Colonic mucosa (tissue), 4 donors: ENCODE data around the gene TOLLIP. TPM values are rescaled to one million over a fixed set of nuclear protein-coding genes. Genes with fewer than 3 reads are reported as not detected.

Source experiments
- DNase-seq: peaks from one replicate; pipeline ENCODE4 v3.0.0-alpha.2; 2020
- H3K27ac ChIP-seq: fragments of 200-600 bp; one replicate; pipeline ENCODE4 v1.8.0; 2021
- H3K27me3 ChIP-seq: fragments of 200-600 bp; one replicate; pipeline ENCODE4 v1.8.0; 2021
- H3K36me3 ChIP-seq: fragments of 200-600 bp; one replicate; pipeline ENCODE4 v1.8.0; 2021
- H3K4me1 ChIP-seq: fragments of 200-600 bp; one replicate; pipeline ENCODE4 v1.8.0; 2021; ENCODE audit warnings: mild to moderate bottlenecking
- H3K4me3 ChIP-seq: fragments of 200-600 bp; one replicate; pipeline ENCODE4 v1.8.0; 2021
- H3K9ac ChIP-seq, 2 donors: one replicate each; pipeline ENCODE4 v1.7.0; 2013; ENCODE audit warnings: control low read depth in 2 of 2, low read depth in 2 of 2, low read length in 2 of 2
- H3K9me3 ChIP-seq: fragments of 200-600 bp; one replicate; pipeline ENCODE4 v1.8.0; 2021
- CTCF ChIP-seq: fragments of 200-600 bp; IDR thresholded peaks from one replicate; pipeline ENCODE4 v1.8.0; 2022; ENCODE audit warnings: antibody characterized with exemption, mild to moderate bottlenecking
- intact Hi-C: fragments of 100-400 bp; cut with DNase I; formaldehyde crosslinking; loops from one replicate; pipeline ENCODE4 v1.14.1; 2022
- total RNA-seq, 2 donors: library from RNA; stranded (reverse); fragmentation: NEBNext Ultra II Directional in 1 of 2; extraction: Animal tissue kit (Norgen Biotek cat#: 25700) in 1 of 2; gene quantifications; one replicate each; pipeline ENCODE4 v1.2.1, GENCODE V29; 2021
- donor health status: healthy.
- donor health status: DM: no; HTN: no; CAD: no.
- donor health status: DM: no; HTN: no; CAD: no.

The TOLLIP gene
- total RNA-seq, 2 donors from 2014 or later: 49.8 to 59.7 TPM

- no peaks in the 10 kb centered on the region for H3K9me3 ChIP-seq
- no peak for DNase-seq
- H3K27ac ChIP-seq: no peak overlapping the region
- H3K9ac ChIP-seq: no peak overlapping the region
- TF ChIP-seq CTCF: no peak
- no peak overlapping the region for H3K4me3 ChIP-seq
- no peaks in the 10 kb centered on the region for H3K36me3 ChIP-seq
- intact Hi-C loops: no loop called here
- H3K27me3 ChIP-seq: no peaks in the 10 kb centered on the region
- H3K4me1 ChIP-seq: peaks cover 11% of the 10 kb centered on the region
Measured at GRCh38 chr11:1259076-1259461, 50.4 kb downstream of the TOLLIP start.

GRCh38 chr11:1258401-1259075 lies 50.9 kb downstream of the TOLLIP start:
- H3K27ac ChIP-seq: no peak overlapping the region
- no peak overlapping the region for H3K9ac ChIP-seq
- H3K27me3 ChIP-seq: no peaks in the 10 kb centered on the region
- no peak for DNase-seq
- peaks cover 11% of the 10 kb centered on the region for H3K4me1 ChIP-seq
- intact Hi-C loops: no loop called here
- H3K36me3 ChIP-seq: no peaks in the 10 kb centered on the region
- no peaks in the 10 kb centered on the region for H3K9me3 ChIP-seq
- H3K4me3 ChIP-seq: no peak overlapping the region
- no peak for TF ChIP-seq CTCF

GRCh38 chr11:1257916-1258315 lies 51.5 kb downstream of the TOLLIP start:
- no peak for DNase-seq
- TF ChIP-seq CTCF: no peak
- Histone ChIP-seq H3K27me3 (no peaks in the 10 kb centered on the region), H3K4me1 (peaks cover 10% of the 10 kb centered on the region), H3K9ac (no peak overlapping the region), H3K27ac (no peak overlapping the region), H3K4me3 (no peak overlapping the region), H3K36me3 (no peaks in the 10 kb centered on the region), H3K9me3 (no peaks in the 10 kb centered on the region)
- intact Hi-C loops: no loop called here

- peaks cover 7% of the 10 kb centered on the region for H3K4me1 ChIP-seq
- no peak overlapping the region for H3K27ac ChIP-seq
- intact Hi-C loops: no loop called here
- no peaks in the 10 kb centered on the region for H3K9me3 ChIP-seq
- H3K27me3 ChIP-seq: no peaks in the 10 kb centered on the region
- no peak for DNase-seq
- H3K4me3 ChIP-seq: no peak overlapping the region
- no peaks in the 10 kb centered on the region for H3K36me3 ChIP-seq
- no peak for TF ChIP-seq CTCF
- H3K9ac ChIP-seq: no peak overlapping the region
Measured at GRCh38 chr11:1257366-1257765, 52.1 kb downstream of the TOLLIP start.

- Histone ChIP-seq H3K27me3 (no peaks in the 10 kb centered on the region), H3K36me3 (no peaks in the 10 kb centered on the region), H3K4me3 (no peak overlapping the region), H3K4me1 (no peaks in the 10 kb centered on the region), H3K9ac (no peak overlapping the region), H3K27ac (no peak overlapping the region), H3K9me3 (no peaks in the 10 kb centered on the region)
- intact Hi-C loops: no loop called here
- no peak for TF ChIP-seq CTCF
- DNase-seq: no peak
Measured at GRCh38 chr11:1256257-1257045, 53.0 kb downstream of the TOLLIP start.
